ENCODE measurements around the gene ZNF367. TPM values are rescaled to one million over a fixed set of nuclear protein-coding genes. Genes with fewer than 3 reads are reported as not detected.

Gene ZNF367
- 0.26 and 0.66 TPM in 2 replicates for total RNA-seq
- 2.2 and 6.4 TPM in 2 replicates for polyA plus RNA-seq
- polyA plus RNA-seq (2012) = 2.4 and 6.8 TPM in 2 replicates
- polyA minus RNA-seq (ENCODE audit: low replicate concordance) = 0.47 and 3.5 TPM in 2 replicates

GRCh38 chr9:96418083-96418919 lies at the start of gene ZNF367:
Gene ZNF367, minus strand, starts transcription at chr9:96418370. Its CDS starts 338 bp downstream, at chr9:96418032.
- H3K27me3 ChIP-seq (ENCODE audit: control insufficient read depth, insufficient read depth, low read length) = no peaks in the 10 kb centered on the region
- H3K9me3 ChIP-seq (ENCODE audit: control insufficient read depth, insufficient read depth, low read depth, low read length) = no peaks in the 10 kb centered on the region
- peak within 1 kb of the TSS; percentile 83 for H3K9ac ChIP-seq (ENCODE audit: insufficient read depth, low read length)
- peak; percentile 97 to 98 for DNase-seq (ENCODE audit: low read depth in 2 of 2)
- TF ChIP-seq, protein P1, sequence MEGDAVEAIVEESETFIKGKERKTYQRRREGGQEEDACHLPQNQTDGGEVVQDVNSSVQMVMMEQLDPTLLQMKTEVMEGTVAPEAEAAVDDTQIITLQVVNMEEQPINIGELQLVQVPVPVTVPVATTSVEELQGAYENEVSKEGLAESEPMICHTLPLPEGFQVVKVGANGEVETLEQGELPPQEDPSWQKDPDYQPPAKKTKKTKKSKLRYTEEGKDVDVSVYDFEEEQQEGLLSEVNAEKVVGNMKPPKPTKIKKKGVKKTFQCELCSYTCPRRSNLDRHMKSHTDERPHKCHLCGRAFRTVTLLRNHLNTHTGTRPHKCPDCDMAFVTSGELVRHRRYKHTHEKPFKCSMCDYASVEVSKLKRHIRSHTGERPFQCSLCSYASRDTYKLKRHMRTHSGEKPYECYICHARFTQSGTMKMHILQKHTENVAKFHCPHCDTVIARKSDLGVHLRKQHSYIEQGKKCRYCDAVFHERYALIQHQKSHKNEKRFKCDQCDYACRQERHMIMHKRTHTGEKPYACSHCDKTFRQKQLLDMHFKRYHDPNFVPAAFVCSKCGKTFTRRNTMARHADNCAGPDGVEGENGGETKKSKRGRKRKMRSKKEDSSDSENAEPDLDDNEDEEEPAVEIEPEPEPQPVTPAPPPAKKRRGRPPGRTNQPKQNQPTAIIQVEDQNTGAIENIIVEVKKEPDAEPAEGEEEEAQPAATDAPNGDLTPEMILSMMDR (conservative IDR thresholded peaks at IDR 0.05 in 1 of 2, IDR thresholded peaks at IDR 0.05 in 1 of 2; ENCODE audit: low read depth in 1 of 2, low read length in 2 of 2) = no peak
- no peak for TF ChIP-seq EZH2 (IDR thresholded peaks at IDR 0.05; ENCODE audit: low read length, missing control alignments)
- H3K36me3 ChIP-seq (ENCODE audit: control insufficient read depth, insufficient read depth, low read length) = no peaks in the 10 kb centered on the region
- peaks cover 27% of the 10 kb centered on the region for H3K79me2 ChIP-seq (ENCODE audit: control insufficient read depth, insufficient read depth, low read length)
- H2AFZ ChIP-seq (ENCODE audit: low read length) = peak within 1 kb of the TSS; percentile 94
- H3K4me3 ChIP-seq (replicated peaks in 1 of 4; ENCODE audit: control extremely low read depth in 1 of 4, insufficient read depth in 1 of 4, low read depth in 3 of 4, low read length in 4 of 4) = peak within 1 kb of the TSS; percentile 78 to 95 (median 90)
- H3K4me1 ChIP-seq (ENCODE audit: control insufficient read depth, extremely low read depth, insufficient read depth, low read length) = peaks cover 11% of the 10 kb centered on the region
- peak within 1 kb of the TSS; percentile 87 for H3K27ac ChIP-seq (ENCODE audit: insufficient read depth, low read length)
- H4K20me1 ChIP-seq (ENCODE audit: control insufficient read depth, extremely low read depth, insufficient read depth, low read length) = no peaks in the 10 kb centered on the region
- peak within 1 kb of the TSS; percentile 95 for H3K4me2 ChIP-seq (ENCODE audit: extremely low read depth, insufficient read depth, low read length)

- no peak overlapping the region for H2AFZ ChIP-seq (ENCODE audit: low read length)
- H3K27me3 ChIP-seq (ENCODE audit: control insufficient read depth, insufficient read depth, low read length) = no peaks in the 10 kb centered on the region
- no peak overlapping the region for H3K9ac ChIP-seq (ENCODE audit: insufficient read depth, low read length)
- no peak overlapping the region for H3K4me3 ChIP-seq (replicated peaks in 1 of 4; ENCODE audit: control extremely low read depth in 1 of 4, insufficient read depth in 1 of 4, low read depth in 3 of 4, low read length in 4 of 4)
- no peak for DNase-seq (ENCODE audit: low read depth in 2 of 2)
- no peak overlapping the region for H3K27ac ChIP-seq (ENCODE audit: insufficient read depth, low read length)
- no peaks in the 10 kb centered on the region for H4K20me1 ChIP-seq (ENCODE audit: control insufficient read depth, extremely low read depth, insufficient read depth, low read length)
- H3K9me3 ChIP-seq (ENCODE audit: control insufficient read depth, insufficient read depth, low read depth, low read length) = no peaks in the 10 kb centered on the region
- H3K79me2 ChIP-seq (ENCODE audit: control insufficient read depth, insufficient read depth, low read length) = no peaks in the 10 kb centered on the region
- H3K4me2 ChIP-seq (ENCODE audit: extremely low read depth, insufficient read depth, low read length) = no peak overlapping the region
- peaks cover 4% of the 10 kb centered on the region for H3K36me3 ChIP-seq (ENCODE audit: control insufficient read depth, insufficient read depth, low read length)
- TF ChIP-seq, protein P1 (conservative IDR thresholded peaks at IDR 0.05 in 1 of 2, IDR thresholded peaks at IDR 0.05 in 1 of 2; ENCODE audit: low read depth in 1 of 2, low read length in 2 of 2) = no peak
- TF ChIP-seq EZH2 (IDR thresholded peaks at IDR 0.05; ENCODE audit: low read length, missing control alignments) = no peak
- no peaks in the 10 kb centered on the region for H3K4me1 ChIP-seq (ENCODE audit: control insufficient read depth, extremely low read depth, insufficient read depth, low read length)
Measured at GRCh38 chr9:96467784-96468183, 49.6 kb upstream of the ZNF367 start.

GRCh38 chr9:96464426-96464825 lies 46.3 kb upstream of the ZNF367 start:
- Histone ChIP-seq H3K9ac (ENCODE audit: insufficient read depth, low read length) (no peak overlapping the region), H3K4me3 (replicated peaks in 1 of 4; ENCODE audit: control extremely low read depth in 1 of 4, insufficient read depth in 1 of 4, low read depth in 3 of 4, low read length in 4 of 4) (no peak overlapping the region), H3K36me3 (ENCODE audit: control insufficient read depth, insufficient read depth, low read length) (peaks cover 4% of the 10 kb centered on the region), H3K4me2 (ENCODE audit: extremely low read depth, insufficient read depth, low read length) (no peak overlapping the region), H4K20me1 (ENCODE audit: control insufficient read depth, extremely low read depth, insufficient read depth, low read length) (no peaks in the 10 kb centered on the region), H3K4me1 (ENCODE audit: control insufficient read depth, extremely low read depth, insufficient read depth, low read length) (no peaks in the 10 kb centered on the region), H3K9me3 (ENCODE audit: control insufficient read depth, insufficient read depth, low read depth, low read length) (no peaks in the 10 kb centered on the region), H3K27ac (ENCODE audit: insufficient read depth, low read length) (no peak overlapping the region), H2AFZ (ENCODE audit: low read length) (no peak overlapping the region), H3K79me2 (ENCODE audit: control insufficient read depth, insufficient read depth, low read length) (no peaks in the 10 kb centered on the region), H3K27me3 (ENCODE audit: control insufficient read depth, insufficient read depth, low read length) (no peaks in the 10 kb centered on the region)
- TF ChIP-seq, protein P1 (conservative IDR thresholded peaks at IDR 0.05 in 1 of 2, IDR thresholded peaks at IDR 0.05 in 1 of 2; ENCODE audit: low read depth in 1 of 2, low read length in 2 of 2) = no peak
- no peak for TF ChIP-seq EZH2 (IDR thresholded peaks at IDR 0.05; ENCODE audit: low read length, missing control alignments)
- no peak for DNase-seq (ENCODE audit: low read depth in 2 of 2)
